Mucosa of descending colon (tissue), 3 donors: ENCODE measurements around the gene SGSH. TPM values are rescaled to one million over a fixed set of nuclear protein-coding genes. Genes with fewer than 3 reads are reported as not detected.
A peak's percentile ranks its signal among the peaks of the same experiment; 100 is the strongest.

Experiments
- ATAC-seq: fragments of 200-7000 bp; cut with Tn5 transposase; one replicate; pipeline ENCODE4 v1.9.1; 2020; ENCODE audit warnings: mild to moderate bottlenecking, moderate library complexity
- DNase-seq, 3 donors: peaks; one replicate each; pipeline ENCODE4 v3.0.0-alpha.2; 2020
- H3K36me3 ChIP-seq: fragments of 200-600 bp; one replicate; pipeline ENCODE4 v1.8.0; 2021; ENCODE audit warnings: low read depth, mild to moderate bottlenecking
- H3K4me1 ChIP-seq: fragments of 200-600 bp; one replicate; pipeline ENCODE4 v1.8.0; 2021; ENCODE audit warnings: low read depth, mild to moderate bottlenecking
- H3K4me3 ChIP-seq: fragments of 200-600 bp; one replicate; pipeline ENCODE4 v1.8.0; 2021; ENCODE audit warnings: mild to moderate bottlenecking
- H3K9me3 ChIP-seq: fragments of 200-600 bp; one replicate; pipeline ENCODE4 v1.8.0; 2021; ENCODE audit warnings: mild to moderate bottlenecking
- CTCF ChIP-seq: fragments of 200-600 bp; IDR thresholded peaks from one replicate; pipeline ENCODE4 v1.8.0; 2022; ENCODE audit warnings: antibody characterized with exemption, mild to moderate bottlenecking
- intact Hi-C, 2 donors: fragments of 100-400 bp; cut with DNase I in 1 of 2; cut with micrococcal nuclease in 1 of 2; formaldehyde crosslinking; loops; one replicate each; pipeline versions ENCODE4 v1.11.0 to v1.11.1; 2022; cut with DNase I, micrococcal nuclease
- total RNA-seq, 3 donors: library from RNA; stranded (reverse); fragmentation: NEBNext Ultra II Directional in 2 of 3; extraction: Animal tissue kit (Norgen Biotek cat#: 25700) in 2 of 3; gene quantifications; one replicate each; pipeline versions ENCODE4 v1.2.1 to v1.2.4, GENCODE V29; 2021 to 2023
- donor health status: DM: no; HTN: no; CAD: no; lungs with moderate emphysema.
- donor health status: DM: no; HTN: no; CAD: no.
- donor health status: DM: no; HTN: yes; CAD: no.

The SGSH gene
- total RNA-seq, 3 donors from 2014 or later = 39.7 to 44.8 (median 42.5) TPM

- Histone ChIP-seq H3K9me3 (no peaks in the 10 kb centered on the region), H3K36me3 (peaks cover 4% of the 10 kb centered on the region), H3K4me3 (no peak overlapping the region), H3K4me1 (no peaks in the 10 kb centered on the region)
- DNase-seq (peak in 1 of 3 donors; percentile 40), ATAC-seq (no peak)
- intact Hi-C loops = no loop called here
- no peak for TF ChIP-seq CTCF
These were observed 5.9 kb downstream of the SGSH start for GRCh38 chr17:80214012-80214877.

GRCh38 chr17:80213643-80213975, 6.5 kb downstream of the SGSH start:
- no peaks in the 10 kb centered on the region for H3K4me1 ChIP-seq
- H3K36me3 ChIP-seq = peaks cover 4% of the 10 kb centered on the region
- ATAC-seq (no peak), DNase-seq (no peak)
- intact Hi-C loops = no loop called here
- H3K4me3 ChIP-seq = no peak overlapping the region
- TF ChIP-seq CTCF = no peak
- no peaks in the 10 kb centered on the region for H3K9me3 ChIP-seq

GRCh38 chr17:80212962-80213642, 7.0 kb downstream of the SGSH start:
- Histone ChIP-seq H3K36me3 (peaks cover 4% of the 10 kb centered on the region), H3K4me1 (no peaks in the 10 kb centered on the region), H3K4me3 (no peak overlapping the region), H3K9me3 (no peaks in the 10 kb centered on the region)
- ATAC-seq (no peak), DNase-seq (peak in 2 of 3 donors; percentile 19 to 48)
- no peak for TF ChIP-seq CTCF
- intact Hi-C loops = no loop called here

- peaks cover 4% of the 10 kb centered on the region for H3K36me3 ChIP-seq
- peak in 1 of 3 donors; percentile 32 for DNase-seq
- no peaks in the 10 kb centered on the region for H3K9me3 ChIP-seq
- H3K4me1 ChIP-seq = no peaks in the 10 kb centered on the region
- intact Hi-C loops = no loop called here
- ATAC-seq = no peak
- no peak overlapping the region for H3K4me3 ChIP-seq
- no peak for TF ChIP-seq CTCF
These were observed 7.6 kb downstream of the SGSH start for GRCh38 chr17:80212511-80212910.

GRCh38 chr17:80212109-80212508, 8.0 kb downstream of the SGSH start:
- ATAC-seq (no peak), DNase-seq (no peak)
- intact Hi-C loops = no loop called here
- Histone ChIP-seq H3K36me3 (peaks cover 4% of the 10 kb centered on the region), H3K9me3 (no peaks in the 10 kb centered on the region), H3K4me1 (no peaks in the 10 kb centered on the region), H3K4me3 (no peak overlapping the region)
- no peak for TF ChIP-seq CTCF
